Naive thymus-derived CD8-positive, alpha-beta T cell (primary cell): ENCODE measurements around the gene IFTAP. TPM values are rescaled to one million over a fixed set of nuclear protein-coding genes. Genes with fewer than 3 reads are reported as not detected.

Experiments
- ATAC-seq, 2 donors: fragments of 150-1000 bp; cut with Tn5 transposase in 1 of 2; sonication (Bioruptor Pico), chemical (Tn5 transposase) in 1 of 2; 1 replicate in 1 of 2; 2 replicates in 1 of 2; pipeline ENCODE4 v1.10.0; 2021; ENCODE audit warnings: mild to moderate bottlenecking in 2 of 2, moderate library complexity in 2 of 2
- POLR2A ChIA-PET: fragments of 350-600 bp; sonication (Branson Sonifier 250); formaldehyde crosslinking; loops from one replicate; lab custom pipeline; 2021; ENCODE audit warnings: antibody characterized with exemption; lab: Charles Lee
- DNase-seq, 10 donors: peaks; one replicate each; pipeline versions ENCODE4 v3.0.0 to v3.0.0-alpha.2; 2020 to 2022
- H3K27ac Mint-ChIP-seq, 10 donors: one replicate each; pipeline ENCODE4 v1.8.0; 2020 to 2022; ENCODE audit warnings: mild to moderate bottlenecking in 10 of 10, mixed read lengths in 10 of 10, moderate library complexity in 4 of 10, inconsistent platforms in 1 of 10
- H3K27me3 Mint-ChIP-seq, 5 donors: one replicate each; pipeline ENCODE4 v1.8.0; 2021 to 2022; ENCODE audit warnings: mixed read lengths in 5 of 5
- H3K36me3 Mint-ChIP-seq, 3 donors: one replicate each; pipeline ENCODE4 v1.8.0; 2020 to 2022; ENCODE audit warnings: mixed read lengths in 3 of 3, mild to moderate bottlenecking in 2 of 3, inconsistent platforms in 1 of 3
- H3K4me1 Mint-ChIP-seq, 4 donors: one replicate each; pipeline ENCODE4 v1.8.0; 2021 to 2022; ENCODE audit warnings: mixed read lengths in 4 of 4
- H3K4me3 Mint-ChIP-seq, 10 donors: one replicate each; pipeline ENCODE4 v1.8.0; 2020 to 2022; ENCODE audit warnings: mild to moderate bottlenecking in 10 of 10, mixed read lengths in 10 of 10, moderate library complexity in 6 of 10, inconsistent platforms in 1 of 10
- H3K9me3 Mint-ChIP-seq, 9 donors: one replicate each; pipeline ENCODE4 v1.8.0; 2020 to 2022; ENCODE audit warnings: mixed read lengths in 9 of 9, mild to moderate bottlenecking in 3 of 9, inconsistent platforms in 1 of 9, moderate library complexity in 1 of 9
- polyA plus RNA-seq, 3 donors: library from polyadenylated mRNA; unstranded; fragments of 300-500 nt; fragmentation: Illumina TruSeq; gene quantifications; one replicate each; pipeline ENCODE4 v1.2.3, GENCODE V29; 2021
- total RNA-seq, 8 experiments: library from RNA in 2 of 8; stranded (reverse) in 2 of 8; gene quantifications; one replicate each; pipeline ENCODE4 v1.2.3 and lab custom pipeline; 2021 to 2026

The IFTAP gene
- total and polyA plus RNA-seq, 5 experiments from 2014 or later, result 2.4 to 4.7 (median 2.7) TPM

GRCh38 chr11:36703055-36703404 is 108.7 kb downstream of the IFTAP start:
- POLR2A ChIA-PET, result no interaction called here
- Mint-ChIP-seq H3K27me3 (peaks cover 13 to 67% (median 42%) of the 10 kb centered on the region in 5 donors), H3K36me3 (no peaks in the 10 kb centered on the region), H3K27ac (no peak overlapping the region), H3K9me3 (no peaks in the 10 kb centered on the region), H3K4me3 (no peak overlapping the region), H3K4me1 (no peaks in the 10 kb centered on the region)
- ATAC-seq (no peak), DNase-seq (no peak)

Other genes with a start within 250 kb of the IFTAP start
- gene TRAF6, start 84.2 kb upstream of the IFTAP start, total RNA-seq, result 10 to 100 TPM; 18.9 TPM
- gene TRAF6, start 84.2 kb upstream of the IFTAP start, polyA plus RNA-seq, result 1 to 10 TPM; 5.4 to 9.5 (median 6.9) TPM
- gene RAG1, start 26.5 kb upstream of the IFTAP start, total RNA-seq, result under 1 TPM; 0.58 to 0.68 TPM
- gene RAG1, start 26.5 kb upstream of the IFTAP start, polyA plus RNA-seq, result under 1 TPM in 2 of 3 donors, not detected in 1; 0.05 to 0.24 TPM
- not detected for gene RAG2, start 3.7 kb downstream of the IFTAP start, total RNA-seq
- gene RAG2, start 3.7 kb downstream of the IFTAP start, polyA plus RNA-seq, result not detected